Liver (tissue), 9 donors: ENCODE data around the gene NPEPL1. TPM values are rescaled to one million over a fixed set of nuclear protein-coding genes. Genes with fewer than 3 reads are reported as not detected.

ENCODE experiments used
- DNase-seq: peaks from one replicate; pipeline ENCODE4 v3.0.0-alpha.2; 2017; ENCODE audit warnings: low spot score
- H3K27ac ChIP-seq, 2 donors: one replicate each; pipeline ENCODE4 v1.7.0; 2013; ENCODE audit warnings: inconsistent platforms in 2 of 2, low read length in 2 of 2, control low read depth in 1 of 2, low read depth in 1 of 2, mild to moderate bottlenecking in 1 of 2
- H3K27me3 ChIP-seq, 4 donors: one replicate each; pipeline versions ENCODE4 v1.6.1 to v1.7.0; 2013; ENCODE audit warnings: low read length in 3 of 4, inconsistent platforms in 1 of 4, mild to moderate bottlenecking in 1 of 4, moderate library complexity in 1 of 4; ENCODE audit not compliant: control insufficient read depth in 4 of 4, insufficient read depth in 4 of 4
- H3K36me3 ChIP-seq, 4 donors: one replicate each; pipeline versions ENCODE4 v1.6.1 to v1.7.0; 2013; ENCODE audit warnings: low read length in 3 of 4, mild to moderate bottlenecking in 3 of 4, low read depth in 1 of 4, moderate library complexity in 1 of 4; ENCODE audit not compliant: control insufficient read depth in 4 of 4, insufficient read depth in 3 of 4
- H3K4me1 ChIP-seq, 4 donors: one replicate each; pipeline versions ENCODE4 v1.6.1 to v1.7.0; 2013; ENCODE audit warnings: low read length in 3 of 4, mild to moderate bottlenecking in 3 of 4, moderate library complexity in 1 of 4; ENCODE audit not compliant: control insufficient read depth in 4 of 4, insufficient read depth in 4 of 4
- H3K4me3 ChIP-seq, 3 donors: one replicate each; pipeline versions ENCODE4 v1.6.1 to v1.7.0; 2013; ENCODE audit warnings: low read length in 3 of 3, control low read depth in 1 of 3, low read depth in 1 of 3, mild to moderate bottlenecking in 1 of 3
- H3K9ac ChIP-seq, 2 donors: one replicate each; pipeline ENCODE4 v1.7.0; 2013; ENCODE audit warnings: low read length in 2 of 2, mild to moderate bottlenecking in 2 of 2, moderate library complexity in 2 of 2, control low read depth in 1 of 2, low read depth in 1 of 2
- H3K9me3 ChIP-seq, 4 donors: one replicate each; pipeline versions ENCODE4 v1.6.1 to v1.7.0; 2013; ENCODE audit warnings: low read length in 3 of 4; ENCODE audit not compliant: control insufficient read depth in 4 of 4
- EGR1 ChIP-seq, 2 donors: IDR thresholded peaks; 2 replicates each; pipeline ENCODE4 v1.6.1; 2016 to 2018; ENCODE audit warnings: antibody characterized with exemption in 2 of 2, low read depth in 2 of 2
- FOXA1 ChIP-seq: IDR thresholded peaks from 2 replicates; pipeline ENCODE4 v1.6.1; 2016; ENCODE audit warnings: antibody characterized with exemption
- FOXA2 ChIP-seq: IDR thresholded peaks from 2 replicates; pipeline ENCODE4 v1.6.1; 2016; ENCODE audit warnings: antibody characterized with exemption
- GABPA ChIP-seq, 2 donors: IDR thresholded peaks in 1 of 2; conservative IDR thresholded peaks in 1 of 2; 2 replicates each; pipeline ENCODE4 v1.6.1; 2016; ENCODE audit warnings: antibody characterized with exemption in 2 of 2, mild to moderate bottlenecking in 1 of 2, moderate library complexity in 1 of 2
- HNF4A ChIP-seq, 2 donors: conservative IDR thresholded peaks; 2 replicates each; pipeline ENCODE4 v1.6.1; 2016; ENCODE audit warnings: antibody characterized with exemption in 2 of 2, mild to moderate bottlenecking in 2 of 2
- HNF4G ChIP-seq: IDR thresholded peaks from 2 replicates; pipeline ENCODE4 v1.6.1; 2016; ENCODE audit warnings: antibody characterized with exemption
- JUND ChIP-seq, 2 donors: IDR thresholded peaks; 2 replicates each; pipeline ENCODE4 v1.6.1; 2016; ENCODE audit warnings: antibody characterized with exemption in 2 of 2
- NR2F2 ChIP-seq: IDR thresholded peaks from 2 replicates; pipeline ENCODE4 v1.6.1; 2016; ENCODE audit warnings: antibody characterized with exemption
- RAD21 ChIP-seq, 2 donors: IDR thresholded peaks; 2 replicates each; pipeline ENCODE4 v1.6.1; 2016; ENCODE audit warnings: antibody characterized with exemption in 2 of 2, mild to moderate bottlenecking in 2 of 2
- RXRA ChIP-seq, 2 donors: IDR thresholded peaks; 2 replicates each; pipeline ENCODE4 v1.6.1; 2017 to 2018; ENCODE audit warnings: antibody characterized with exemption in 2 of 2, mild to moderate bottlenecking in 1 of 2
- SP1 ChIP-seq: IDR thresholded peaks from 2 replicates; pipeline ENCODE4 v1.6.1; 2018; ENCODE audit warnings: antibody characterized with exemption, mild to moderate bottlenecking
- TAF1 ChIP-seq: conservative IDR thresholded peaks from 2 replicates; pipeline ENCODE4 v1.6.1; 2016; ENCODE audit warnings: antibody characterized with exemption, mild to moderate bottlenecking
- YY1 ChIP-seq: IDR thresholded peaks from 2 replicates; pipeline ENCODE4 v1.6.1; 2016; ENCODE audit warnings: antibody characterized with exemption, mild to moderate bottlenecking
- WGBS: extraction: QIAGEN DNeasy Blood & Tissue Kit; methylation state at CpG from one replicate; pipeline ENCODE4 v1.1.7; 2013; 5-methylcytosine and 5-hydroxymethylcytosine counted together
- polyA plus RNA-seq, 2 donors: library from polyadenylated mRNA; stranded (reverse) in 1 of 2; unstranded in 1 of 2; fragments of 200-250 nt in 1 of 2; fragments of >200 nt in 1 of 2; fragmentation: Nextera tagmentation in 1 of 2; extraction: Ambion mirVana in 1 of 2; gene quantifications; one replicate each; pipeline versions ENCODE4 v1.2.1 to v1.2.3, GENCODE V29; 2013 to 2015
- total RNA-seq, 2 donors: library from RNA; depleted of rRNA; stranded (reverse); fragments of >200 nt; gene quantifications; one replicate each; pipeline ENCODE4 v1.2.3, GENCODE V29; 2014
- TF ChIP-seq, protein P1 (sequence below): IDR thresholded peaks from 2 replicates; pipeline ENCODE4 v1.6.1; 2016; ENCODE audit warnings: antibody characterized with exemption
- TF ChIP-seq, protein P2 (sequence below): IDR thresholded peaks from 2 replicates; pipeline ENCODE4 v1.6.1; 2016; ENCODE audit warnings: antibody characterized with exemption, mild to moderate bottlenecking
- TF ChIP-seq, protein P3 (sequence below): IDR thresholded peaks from 2 replicates; pipeline ENCODE4 v1.6.1; 2016; ENCODE audit warnings: antibody characterized with exemption
- TF ChIP-seq, protein P4 (sequence below): fragments of 150-350 bp; IDR thresholded peaks from 2 replicates; pipeline ENCODE4 v1.5.1; 2017; ENCODE audit warnings: improper control_type of control experiment, low read depth, low read length; ENCODE audit not compliant: missing input control
- TF ChIP-seq, protein P5 (sequence below): IDR thresholded peaks from 2 replicates; pipeline ENCODE4 v1.6.1; 2016; ENCODE audit warnings: antibody characterized with exemption
- donor health status: healthy.
- donor health status: healthy.
- donor health status: healthy.
- donor health status: healthy.
- donor health status: healthy.

NPEPL1 gene
- total and polyA plus RNA-seq, 4 donors: 8.0 to 13.3 (median 10.9) TPM

DNA sequence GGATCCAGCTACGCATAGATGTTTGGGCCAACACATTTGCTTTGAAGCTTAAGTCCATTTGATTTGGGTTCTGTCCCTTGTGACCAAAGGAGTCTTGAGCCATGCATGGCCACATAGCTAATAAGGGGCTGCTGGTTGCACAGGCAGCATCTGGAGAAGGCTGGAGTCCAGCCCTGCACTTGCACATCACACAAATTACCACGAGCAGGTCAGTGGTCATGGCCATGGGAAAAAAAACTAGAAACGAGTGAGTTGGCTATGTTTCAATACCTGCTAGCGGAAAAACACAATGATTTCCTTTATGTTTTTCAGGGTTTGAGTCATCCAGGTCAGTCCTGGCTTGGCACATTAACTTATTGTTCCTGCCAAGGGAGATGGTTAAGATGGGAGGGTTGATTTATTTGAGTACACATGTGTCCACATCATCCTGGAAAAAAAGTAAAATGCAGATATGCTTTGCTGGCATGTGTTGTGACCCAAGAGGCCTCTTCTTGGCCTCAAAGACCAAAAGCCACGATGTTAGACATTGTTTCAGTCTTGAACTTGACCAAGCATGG is 47.1 kb upstream of the NPEPL1 start:
- H3K4me1 ChIP-seq: peaks cover 0 to 7% (median 2%) of the 10 kb centered on the region in 4 donors
- H3K4me3 ChIP-seq: no peak overlapping the region
- H3K9me3 ChIP-seq: no peaks in the 10 kb centered on the region
- TF ChIP-seq, protein P1, sequence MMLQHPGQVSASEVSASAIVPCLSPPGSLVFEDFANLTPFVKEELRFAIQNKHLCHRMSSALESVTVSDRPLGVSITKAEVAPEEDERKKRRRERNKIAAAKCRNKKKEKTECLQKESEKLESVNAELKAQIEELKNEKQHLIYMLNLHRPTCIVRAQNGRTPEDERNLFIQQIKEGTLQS: no peak
- peak; percentile 61 for TF ChIP-seq NR2F2
- TF ChIP-seq SP1: peak; percentile 13
- TF ChIP-seq TAF1: no peak
- DNase-seq: no peak
- H3K9ac ChIP-seq: no peak overlapping the region
- H3K27me3 ChIP-seq: peaks cover 0 to 3% (median 0%) of the 10 kb centered on the region in 4 donors
- no peak overlapping the region for H3K27ac ChIP-seq
- H3K36me3 ChIP-seq: no peaks in the 10 kb centered on the region
- WGBS: 50% methylated on average over 5 of the region's 5 CpGs

DNA sequence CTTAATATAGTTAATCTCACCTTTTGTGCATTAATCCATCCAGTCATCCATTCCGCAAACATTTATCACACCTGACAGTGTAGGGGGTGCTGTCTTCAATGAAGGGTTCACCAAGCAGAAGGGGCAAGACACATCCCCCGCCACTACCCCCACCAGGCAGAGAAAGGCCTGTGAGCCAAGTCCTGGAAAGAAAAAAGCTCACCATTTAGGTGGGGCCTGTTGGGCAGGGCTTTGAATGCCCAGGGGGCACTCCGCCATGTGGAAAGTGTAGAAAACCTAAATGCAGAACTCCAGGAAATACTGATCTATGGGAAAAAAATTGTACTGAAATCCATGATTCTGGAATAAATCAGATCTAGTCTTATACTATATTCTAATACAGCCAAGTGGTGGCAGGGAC is 46.3 kb upstream of the NPEPL1 start:
- Histone ChIP-seq H3K27ac (no peak overlapping the region), H3K4me3 (no peak overlapping the region), H3K4me1 (peaks cover 0 to 11% (median 2%) of the 10 kb centered on the region in 4 donors), H3K9ac (no peak overlapping the region), H3K36me3 (no peaks in the 10 kb centered on the region), H3K27me3 (peaks cover 0 to 3% (median 0%) of the 10 kb centered on the region in 4 donors), H3K9me3 (no peaks in the 10 kb centered on the region)
- TF ChIP-seq RXRA (IDR thresholded peaks at IDR 0.05) (no peak), TAF1 (no peak), FOXA2 (no peak), RAD21 (IDR thresholded peaks at IDR 0.05) (no peak), GABPA (IDR thresholded peaks at IDR 0.05 in 1 of 2, conservative IDR thresholded peaks at IDR 0.05 in 1 of 2) (no peak), HNF4A (conservative IDR thresholded peaks at IDR 0.05) (no peak), JUND (IDR thresholded peaks at IDR 0.05) (no peak), EGR1 (IDR thresholded peaks at IDR 0.05; ENCODE audit: low read depth in 2 of 2) (no peak), FOXA1 (no peak), YY1 (no peak), SP1 (no peak), HNF4G (no peak)
- TF ChIP-seq, protein P2, sequence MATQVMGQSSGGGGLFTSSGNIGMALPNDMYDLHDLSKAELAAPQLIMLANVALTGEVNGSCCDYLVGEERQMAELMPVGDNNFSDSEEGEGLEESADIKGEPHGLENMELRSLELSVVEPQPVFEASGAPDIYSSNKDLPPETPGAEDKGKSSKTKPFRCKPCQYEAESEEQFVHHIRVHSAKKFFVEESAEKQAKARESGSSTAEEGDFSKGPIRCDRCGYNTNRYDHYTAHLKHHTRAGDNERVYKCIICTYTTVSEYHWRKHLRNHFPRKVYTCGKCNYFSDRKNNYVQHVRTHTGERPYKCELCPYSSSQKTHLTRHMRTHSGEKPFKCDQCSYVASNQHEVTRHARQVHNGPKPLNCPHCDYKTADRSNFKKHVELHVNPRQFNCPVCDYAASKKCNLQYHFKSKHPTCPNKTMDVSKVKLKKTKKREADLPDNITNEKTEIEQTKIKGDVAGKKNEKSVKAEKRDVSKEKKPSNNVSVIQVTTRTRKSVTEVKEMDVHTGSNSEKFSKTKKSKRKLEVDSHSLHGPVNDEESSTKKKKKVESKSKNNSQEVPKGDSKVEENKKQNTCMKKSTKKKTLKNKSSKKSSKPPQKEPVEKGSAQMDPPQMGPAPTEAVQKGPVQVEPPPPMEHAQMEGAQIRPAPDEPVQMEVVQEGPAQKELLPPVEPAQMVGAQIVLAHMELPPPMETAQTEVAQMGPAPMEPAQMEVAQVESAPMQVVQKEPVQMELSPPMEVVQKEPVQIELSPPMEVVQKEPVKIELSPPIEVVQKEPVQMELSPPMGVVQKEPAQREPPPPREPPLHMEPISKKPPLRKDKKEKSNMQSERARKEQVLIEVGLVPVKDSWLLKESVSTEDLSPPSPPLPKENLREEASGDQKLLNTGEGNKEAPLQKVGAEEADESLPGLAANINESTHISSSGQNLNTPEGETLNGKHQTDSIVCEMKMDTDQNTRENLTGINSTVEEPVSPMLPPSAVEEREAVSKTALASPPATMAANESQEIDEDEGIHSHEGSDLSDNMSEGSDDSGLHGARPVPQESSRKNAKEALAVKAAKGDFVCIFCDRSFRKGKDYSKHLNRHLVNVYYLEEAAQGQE: no peak
- TF ChIP-seq, protein P3, sequence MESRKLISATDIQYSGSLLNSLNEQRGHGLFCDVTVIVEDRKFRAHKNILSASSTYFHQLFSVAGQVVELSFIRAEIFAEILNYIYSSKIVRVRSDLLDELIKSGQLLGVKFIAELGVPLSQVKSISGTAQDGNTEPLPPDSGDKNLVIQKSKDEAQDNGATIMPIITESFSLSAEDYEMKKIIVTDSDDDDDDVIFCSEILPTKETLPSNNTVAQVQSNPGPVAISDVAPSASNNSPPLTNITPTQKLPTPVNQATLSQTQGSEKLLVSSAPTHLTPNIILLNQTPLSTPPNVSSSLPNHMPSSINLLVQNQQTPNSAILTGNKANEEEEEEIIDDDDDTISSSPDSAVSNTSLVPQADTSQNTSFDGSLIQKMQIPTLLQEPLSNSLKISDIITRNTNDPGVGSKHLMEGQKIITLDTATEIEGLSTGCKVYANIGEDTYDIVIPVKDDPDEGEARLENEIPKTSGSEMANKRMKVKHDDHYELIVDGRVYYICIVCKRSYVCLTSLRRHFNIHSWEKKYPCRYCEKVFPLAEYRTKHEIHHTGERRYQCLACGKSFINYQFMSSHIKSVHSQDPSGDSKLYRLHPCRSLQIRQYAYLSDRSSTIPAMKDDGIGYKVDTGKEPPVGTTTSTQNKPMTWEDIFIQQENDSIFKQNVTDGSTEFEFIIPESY: no peak
- TF ChIP-seq, protein P4, sequence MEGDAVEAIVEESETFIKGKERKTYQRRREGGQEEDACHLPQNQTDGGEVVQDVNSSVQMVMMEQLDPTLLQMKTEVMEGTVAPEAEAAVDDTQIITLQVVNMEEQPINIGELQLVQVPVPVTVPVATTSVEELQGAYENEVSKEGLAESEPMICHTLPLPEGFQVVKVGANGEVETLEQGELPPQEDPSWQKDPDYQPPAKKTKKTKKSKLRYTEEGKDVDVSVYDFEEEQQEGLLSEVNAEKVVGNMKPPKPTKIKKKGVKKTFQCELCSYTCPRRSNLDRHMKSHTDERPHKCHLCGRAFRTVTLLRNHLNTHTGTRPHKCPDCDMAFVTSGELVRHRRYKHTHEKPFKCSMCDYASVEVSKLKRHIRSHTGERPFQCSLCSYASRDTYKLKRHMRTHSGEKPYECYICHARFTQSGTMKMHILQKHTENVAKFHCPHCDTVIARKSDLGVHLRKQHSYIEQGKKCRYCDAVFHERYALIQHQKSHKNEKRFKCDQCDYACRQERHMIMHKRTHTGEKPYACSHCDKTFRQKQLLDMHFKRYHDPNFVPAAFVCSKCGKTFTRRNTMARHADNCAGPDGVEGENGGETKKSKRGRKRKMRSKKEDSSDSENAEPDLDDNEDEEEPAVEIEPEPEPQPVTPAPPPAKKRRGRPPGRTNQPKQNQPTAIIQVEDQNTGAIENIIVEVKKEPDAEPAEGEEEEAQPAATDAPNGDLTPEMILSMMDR: no peak
- TF ChIP-seq, protein P5, sequence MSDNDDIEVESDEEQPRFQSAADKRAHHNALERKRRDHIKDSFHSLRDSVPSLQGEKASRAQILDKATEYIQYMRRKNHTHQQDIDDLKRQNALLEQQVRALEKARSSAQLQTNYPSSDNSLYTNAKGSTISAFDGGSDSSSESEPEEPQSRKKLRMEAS: no peak
- 96% methylated on average over 3 of the region's 3 CpGs for WGBS
- DNase-seq: no peak
